Measurements from ENCODE around the gene TPSD1. TPM values are rescaled to one million over a fixed set of nuclear protein-coding genes. Genes with fewer than 3 reads are reported as not detected.
A peak's percentile ranks its signal among the peaks of the same experiment; 100 is the strongest.
"Not testable (repeated sequence)": the region's sequence is repeated elsewhere in the genome, so short reads cannot be mapped to it uniquely, and the experiment has no call there.

Gene TPSD1
- polyA plus RNA-seq, 3 donors: not detected

DNA sequence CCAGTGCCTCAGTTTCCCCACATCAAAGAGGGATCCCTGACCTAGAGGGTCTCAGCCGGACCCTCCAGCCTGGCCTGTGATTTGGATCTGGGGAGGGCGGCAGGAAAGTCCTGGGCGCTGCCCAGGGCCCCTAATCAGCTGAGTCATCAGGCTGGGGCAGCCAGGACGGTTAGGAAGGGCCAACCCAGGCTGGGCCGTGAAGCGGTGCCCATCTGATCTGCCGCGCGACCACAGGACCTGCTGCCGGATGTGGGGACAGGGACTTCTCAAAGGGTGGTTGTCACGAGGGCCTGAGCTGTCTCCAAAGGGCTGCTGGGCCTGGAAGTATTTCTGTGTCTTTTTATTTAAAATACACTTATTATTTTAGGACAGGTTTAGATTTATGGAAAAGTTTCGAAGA lies 11.0 kb upstream of the TPSD1 start:
- Mint-ChIP-seq H3K36me3 (no peaks in the 10 kb centered on the region), H3K27ac (peak overlapping the region in 2 of 7 donors; percentile 5 to 14)

DNA sequence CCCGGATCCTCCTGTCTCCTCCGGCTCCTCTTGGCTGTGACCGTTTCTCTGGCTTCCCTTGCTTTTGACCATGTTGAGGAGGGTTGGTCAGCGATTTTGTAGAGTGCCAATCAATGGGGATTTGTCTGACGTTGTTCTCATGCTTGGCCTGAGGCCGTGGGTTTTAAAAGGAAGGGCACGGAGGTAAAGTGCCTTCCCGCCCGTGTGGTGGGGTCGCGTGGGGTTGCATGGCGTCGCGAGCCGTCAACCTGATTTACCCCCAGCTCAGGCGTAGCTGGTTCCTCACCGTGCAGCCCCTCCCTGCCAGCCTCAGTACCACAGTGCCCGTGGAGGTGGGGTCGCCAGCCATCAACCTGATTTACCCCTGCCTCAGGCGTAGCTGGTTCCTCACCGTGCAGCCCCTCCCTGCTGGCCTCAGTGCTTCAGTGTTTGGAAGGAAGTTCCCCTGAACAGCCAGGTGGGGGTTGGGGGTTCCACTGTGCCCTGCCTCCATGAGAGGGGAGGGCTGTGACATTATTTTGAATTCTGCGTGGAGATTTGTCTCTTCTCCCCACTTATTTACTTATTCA lies 10.3 kb upstream of the TPSD1 start:
- peaks cover 0 to 4% (median 0%) of the 10 kb centered on the region in 7 donors for H3K9me3 Mint-ChIP-seq
- peaks cover 0 to 12% (median 10%) of the 10 kb centered on the region in 3 donors for H3K27me3 Mint-ChIP-seq (ENCODE audit: low read depth in 3 of 3)
- H4K20me1 ChIP-seq (ENCODE audit: insufficient read depth, low read length): no peaks in the 10 kb centered on the region
- peak overlapping the region; percentile 36 for H3K4me2 ChIP-seq (replicated peaks; ENCODE audit: extremely low read depth, low read length, poor library complexity, severe bottlenecking)
- no peaks in the 10 kb centered on the region for H3K79me2 ChIP-seq (ENCODE audit: insufficient read depth, low read length)
- H3K27ac Mint-ChIP-seq: peak overlapping the region in 3 of 7 donors; percentile 10 to 35 (median 10)
- intact Hi-C loops (cut with micrococcal nuclease): no loop called here
- H3K36me3 Mint-ChIP-seq: no peaks in the 10 kb centered on the region
- H3K4me1 Mint-ChIP-seq: peaks cover 26% of the 10 kb centered on the region
- TF ChIP-seq, protein P1, sequence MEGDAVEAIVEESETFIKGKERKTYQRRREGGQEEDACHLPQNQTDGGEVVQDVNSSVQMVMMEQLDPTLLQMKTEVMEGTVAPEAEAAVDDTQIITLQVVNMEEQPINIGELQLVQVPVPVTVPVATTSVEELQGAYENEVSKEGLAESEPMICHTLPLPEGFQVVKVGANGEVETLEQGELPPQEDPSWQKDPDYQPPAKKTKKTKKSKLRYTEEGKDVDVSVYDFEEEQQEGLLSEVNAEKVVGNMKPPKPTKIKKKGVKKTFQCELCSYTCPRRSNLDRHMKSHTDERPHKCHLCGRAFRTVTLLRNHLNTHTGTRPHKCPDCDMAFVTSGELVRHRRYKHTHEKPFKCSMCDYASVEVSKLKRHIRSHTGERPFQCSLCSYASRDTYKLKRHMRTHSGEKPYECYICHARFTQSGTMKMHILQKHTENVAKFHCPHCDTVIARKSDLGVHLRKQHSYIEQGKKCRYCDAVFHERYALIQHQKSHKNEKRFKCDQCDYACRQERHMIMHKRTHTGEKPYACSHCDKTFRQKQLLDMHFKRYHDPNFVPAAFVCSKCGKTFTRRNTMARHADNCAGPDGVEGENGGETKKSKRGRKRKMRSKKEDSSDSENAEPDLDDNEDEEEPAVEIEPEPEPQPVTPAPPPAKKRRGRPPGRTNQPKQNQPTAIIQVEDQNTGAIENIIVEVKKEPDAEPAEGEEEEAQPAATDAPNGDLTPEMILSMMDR (IDR thresholded peaks at IDR 0.05): no peak
- DNase-seq: no peak
- H3K4me3 ChIP-seq (replicated peaks in 1 of 3; ENCODE audit: low read depth in 2 of 3, low read length in 3 of 3): peak overlapping the region in 1 of 3 experiments; percentile 30
- H3K36me3 ChIP-seq (replicated peaks in 1 of 2; ENCODE audit: control insufficient read depth in 1 of 2, insufficient read depth in 2 of 2, low read length in 2 of 2): no peaks in the 10 kb centered on the region
- peaks cover 22 to 23% of the 10 kb centered on the region in 2 donors for H3K4me1 ChIP-seq (ENCODE audit: control insufficient read depth in 1 of 2, insufficient read depth in 2 of 2, low read length in 2 of 2)
- peak overlapping the region; percentile 50 to 56 for H3K4me3 Mint-ChIP-seq
- 10% methylated on average over 11 of the region's 22 CpGs for WGBS (ENCODE audit: insufficient coverage)
- no peaks in the 10 kb centered on the region for H3K27me3 ChIP-seq (ENCODE audit: control insufficient read depth in 2 of 2, insufficient read depth in 2 of 2, low read length in 2 of 2)
- H2AFZ ChIP-seq (ENCODE audit: insufficient read depth, low read depth, low read length, poor library complexity, severe bottlenecking): peak overlapping the region; percentile 59
- no peaks in the 10 kb centered on the region for H3K9me3 ChIP-seq (replicated peaks in 1 of 2; ENCODE audit: control insufficient read depth in 1 of 2, insufficient read depth in 1 of 2, low read length in 2 of 2)
- H3K27ac ChIP-seq (ENCODE audit: low read depth in 1 of 2, low read length in 2 of 2): no peak overlapping the region
- peak overlapping the region; percentile 43 for H3K9ac ChIP-seq (ENCODE audit: insufficient read depth, low read length, poor library complexity, severe bottlenecking)

More for the DNA sequence above, 11.0 kb upstream of the TPSD1 start:
- TF ChIP-seq, protein P1 (IDR thresholded peaks at IDR 0.05): no peak
- Mint-ChIP-seq H3K9me3 (peaks cover 0 to 4% (median 0%) of the 10 kb centered on the region in 7 donors), H3K27me3 (ENCODE audit: low read depth in 3 of 3) (peaks cover 0 to 12% (median 10%) of the 10 kb centered on the region in 3 donors), H3K4me3 (peak overlapping the region; percentile 50 to 56), H3K4me1 (peaks cover 26% of the 10 kb centered on the region)
- H3K4me2 ChIP-seq (replicated peaks; ENCODE audit: extremely low read depth, low read length, poor library complexity, severe bottlenecking): peak overlapping the region; percentile 36
- H3K4me3 ChIP-seq (replicated peaks in 1 of 3; ENCODE audit: low read depth in 2 of 3, low read length in 3 of 3): peak overlapping the region in 1 of 3 experiments; percentile 30
- H3K36me3 ChIP-seq (replicated peaks in 1 of 2; ENCODE audit: control insufficient read depth in 1 of 2, insufficient read depth in 2 of 2, low read length in 2 of 2): no peaks in the 10 kb centered on the region
- peaks cover 22 to 23% of the 10 kb centered on the region in 2 donors for H3K4me1 ChIP-seq (ENCODE audit: control insufficient read depth in 1 of 2, insufficient read depth in 2 of 2, low read length in 2 of 2)
- DNase-seq: peak; percentile 21 to 86 (median 53)
- no peaks in the 10 kb centered on the region for H3K79me2 ChIP-seq (ENCODE audit: insufficient read depth, low read length)
- no CpG with 5 or more reads among the region's 12 CpGs for WGBS (ENCODE audit: insufficient coverage)
- no peaks in the 10 kb centered on the region for H4K20me1 ChIP-seq (ENCODE audit: insufficient read depth, low read length)
- no peaks in the 10 kb centered on the region for H3K27me3 ChIP-seq (ENCODE audit: control insufficient read depth in 2 of 2, insufficient read depth in 2 of 2, low read length in 2 of 2)
- no peaks in the 10 kb centered on the region for H3K9me3 ChIP-seq (replicated peaks in 1 of 2; ENCODE audit: control insufficient read depth in 1 of 2, insufficient read depth in 1 of 2, low read length in 2 of 2)
- peak overlapping the region; percentile 43 for H3K9ac ChIP-seq (ENCODE audit: insufficient read depth, low read length, poor library complexity, severe bottlenecking)
- H2AFZ ChIP-seq (ENCODE audit: insufficient read depth, low read depth, low read length, poor library complexity, severe bottlenecking): peak overlapping the region; percentile 59
- H3K27ac ChIP-seq (ENCODE audit: low read depth in 1 of 2, low read length in 2 of 2): no peak overlapping the region
- intact Hi-C loops (cut with micrococcal nuclease): no loop called here

DNA sequence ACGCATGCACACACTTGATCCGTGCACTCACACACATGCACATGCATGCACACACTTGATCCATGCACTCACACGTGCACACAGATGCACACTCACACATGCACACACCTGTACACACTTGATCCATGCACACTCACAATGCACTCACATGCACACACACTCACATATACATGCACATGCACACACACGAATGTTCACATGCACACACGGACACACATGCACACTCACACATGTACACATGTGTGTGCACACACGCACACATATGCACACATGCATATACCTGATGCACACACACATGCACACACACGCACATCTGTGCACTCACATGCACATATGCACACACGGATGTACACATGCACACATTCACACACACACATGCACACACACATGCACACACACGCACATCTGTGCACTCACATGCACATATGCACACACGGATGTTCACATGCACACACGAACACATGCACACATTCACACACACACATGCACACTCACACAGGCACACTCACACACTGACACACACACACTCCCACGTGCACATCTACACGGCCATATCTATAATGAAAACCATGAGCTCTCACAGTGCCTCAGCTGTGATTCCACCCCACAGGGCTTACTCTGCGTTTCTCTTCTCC lies 7.8 kb upstream of the TPSD1 start:
- H3K27ac ChIP-seq (ENCODE audit: low read depth in 1 of 2, low read length in 2 of 2); H3K4me3 ChIP-seq (replicated peaks in 1 of 3; ENCODE audit: low read depth in 2 of 3, low read length in 3 of 3); H3K9me3 Mint-ChIP-seq; H2AFZ ChIP-seq (ENCODE audit: insufficient read depth, low read depth, low read length, poor library complexity, severe bottlenecking); H3K4me3 Mint-ChIP-seq; H3K36me3 ChIP-seq (replicated peaks in 1 of 2; ENCODE audit: control insufficient read depth in 1 of 2, insufficient read depth in 2 of 2, low read length in 2 of 2); H3K36me3 Mint-ChIP-seq; intact Hi-C loops (cut with micrococcal nuclease); H3K27me3 ChIP-seq (ENCODE audit: control insufficient read depth in 2 of 2, insufficient read depth in 2 of 2, low read length in 2 of 2); H3K4me2 ChIP-seq (replicated peaks; ENCODE audit: extremely low read depth, low read length, poor library complexity, severe bottlenecking); H3K27ac Mint-ChIP-seq; H3K9ac ChIP-seq (ENCODE audit: insufficient read depth, low read length, poor library complexity, severe bottlenecking); DNase-seq; H3K9me3 ChIP-seq (replicated peaks in 1 of 2; ENCODE audit: control insufficient read depth in 1 of 2, insufficient read depth in 1 of 2, low read length in 2 of 2); H4K20me1 ChIP-seq (ENCODE audit: insufficient read depth, low read length); H3K79me2 ChIP-seq (ENCODE audit: insufficient read depth, low read length): not testable (repeated sequence)
- H3K4me1 ChIP-seq (ENCODE audit: control insufficient read depth in 1 of 2, insufficient read depth in 2 of 2, low read length in 2 of 2): peaks cover 22 to 23% of the 10 kb centered on the region in 2 donors
- Mint-ChIP-seq H3K4me1 (peaks cover 26% of the 10 kb centered on the region), H3K27me3 (ENCODE audit: low read depth in 3 of 3) (peaks cover 0 to 16% (median 10%) of the 10 kb centered on the region in 3 donors)
- 95% methylated on average over 9 of the region's 14 CpGs for WGBS (ENCODE audit: insufficient coverage)
